WTC11 (cell line): ENCODE measurements around the gene WDR7. TPM values are rescaled to one million over a fixed set of nuclear protein-coding genes. Genes with fewer than 3 reads are reported as not detected.

Experiments
- ATAC-seq: fragments of 200-7000 bp; cut with Tn5 transposase; 2 replicates; pipeline ENCODE4 v1.10.0; 2021; ENCODE audit warnings: mild to moderate bottlenecking, moderate library complexity
- CTCF ChIA-PET: fragments of 300-600 bp; sonication (Branson Sonifier 250); formaldehyde crosslinking; loops from one replicate; lab custom pipeline; 2021; ENCODE audit warnings: antibody characterized with exemption; lab: Charles Lee
- POLR2A ChIA-PET: fragments of 350-600 bp; sonication (Branson Sonifier 250); formaldehyde crosslinking; loops from one replicate; lab custom pipeline; 2021; ENCODE audit warnings: antibody characterized with exemption; lab: Charles Lee
- DNase-seq: peaks from one replicate; pipeline ENCODE4 v3.0.0; 2021; ENCODE audit warnings: low spot score
- H3K27ac Mint-ChIP-seq: 2 replicates; pipeline ENCODE4 v1.8.0; 2021; ENCODE audit warnings: mixed read lengths
- H3K27me3 Mint-ChIP-seq: 2 replicates; pipeline ENCODE4 v1.8.0; 2021; ENCODE audit warnings: low read depth, mild to moderate bottlenecking, moderate library complexity, mixed read lengths
- H3K36me3 Mint-ChIP-seq: 2 replicates; pipeline ENCODE4 v1.8.0; 2021; ENCODE audit warnings: mixed read lengths
- H3K4me1 Mint-ChIP-seq: 2 replicates; pipeline ENCODE4 v1.8.0; 2022; ENCODE audit warnings: mixed read lengths
- H3K4me3 Mint-ChIP-seq: 2 replicates; pipeline ENCODE4 v1.8.0; 2021; ENCODE audit warnings: mild to moderate bottlenecking, moderate library complexity, mixed read lengths
- H3K9me3 Mint-ChIP-seq: 2 replicates; pipeline ENCODE4 v1.8.0; 2021; ENCODE audit warnings: mixed read lengths
- ATF6 ChIP-seq: sonication (generic); formaldehyde crosslinking; IDR thresholded peaks from 2 replicates; pipeline ENCODE4 v1.8.1; 2023; ENCODE audit warnings: mild to moderate bottlenecking, missing genetic modification reagents
- CREB1 ChIP-seq: sonication (generic); formaldehyde crosslinking; IDR thresholded peaks from 2 replicates; pipeline ENCODE4 v1.8.0; 2023; ENCODE audit warnings: mild to moderate bottlenecking, missing genetic modification reagents
- E2F1 ChIP-seq: sonication (generic); formaldehyde crosslinking; IDR thresholded peaks from 2 replicates; pipeline ENCODE4 v1.8.0; 2022; ENCODE audit warnings: mild to moderate bottlenecking, missing genetic modification reagents
- E2F5 ChIP-seq: sonication (generic); formaldehyde crosslinking; IDR thresholded peaks from 2 replicates; pipeline ENCODE4 v1.8.1; 2022; ENCODE audit warnings: mild to moderate bottlenecking, moderate library complexity, missing genetic modification reagents
- ETV6 ChIP-seq: sonication (generic); formaldehyde crosslinking; IDR thresholded peaks from 2 replicates; pipeline ENCODE4 v1.8.1; 2022; ENCODE audit warnings: mild to moderate bottlenecking, missing genetic modification reagents
- FOXP4 ChIP-seq: sonication (generic); formaldehyde crosslinking; IDR thresholded peaks from 2 replicates; pipeline ENCODE4 v1.8.0; 2022; ENCODE audit warnings: mild to moderate bottlenecking, missing genetic modification reagents
- GTF2I ChIP-seq: fragments of 250-450 bp; sonication (Bioruptor Pico); conservative IDR thresholded peaks from 2 replicates; pipeline ENCODE4 v1.4.0; 2021; ENCODE audit warnings: mild to moderate bottlenecking
- HMGA2 ChIP-seq: fragments of 250-450 bp; sonication (Bioruptor Pico); IDR thresholded peaks from 2 replicates; pipeline ENCODE4 v1.4.0; 2021; ENCODE audit warnings: mild to moderate bottlenecking, moderate library complexity
- HMGXB4 ChIP-seq: sonication (generic); formaldehyde crosslinking; IDR thresholded peaks from 2 replicates; pipeline ENCODE4 v1.8.1; 2023; ENCODE audit warnings: mild to moderate bottlenecking, moderate library complexity, missing genetic modification reagents
- KAT7 ChIP-seq: sonication (generic); formaldehyde crosslinking; IDR thresholded peaks from 2 replicates; pipeline ENCODE4 v1.8.1; 2023; ENCODE audit warnings: missing genetic modification reagents, mild to moderate bottlenecking, borderline replicate concordance
- MXD4 ChIP-seq: fragments of 250-450 bp; sonication (Bioruptor Pico); IDR thresholded peaks from 2 replicates; pipeline ENCODE4 v1.8.0; 2021; ENCODE audit warnings: mild to moderate bottlenecking, moderate library complexity, borderline replicate concordance
- NFATC4 ChIP-seq: fragments of 250-450 bp; sonication (Bioruptor Pico); IDR thresholded peaks from 2 replicates; pipeline ENCODE4 v1.9.0; 2021; ENCODE audit warnings: mild to moderate bottlenecking
- NFE2L1 ChIP-seq: sonication (generic); formaldehyde crosslinking; IDR thresholded peaks from 2 replicates; pipeline ENCODE4 v1.8.1; 2023; ENCODE audit warnings: missing genetic modification reagents
- PREB ChIP-seq: sonication (generic); formaldehyde crosslinking; IDR thresholded peaks from 2 replicates; pipeline ENCODE4 v1.8.1; 2022; ENCODE audit warnings: mild to moderate bottlenecking, missing genetic modification reagents, moderate library complexity, borderline replicate concordance
- STAT6 ChIP-seq: sonication (generic); formaldehyde crosslinking; conservative IDR thresholded peaks from 2 replicates; pipeline ENCODE4 v1.8.1; 2023; ENCODE audit warnings: mild to moderate bottlenecking, low read depth, missing genetic modification reagents, moderate library complexity
- TCF7 ChIP-seq: sonication (generic); formaldehyde crosslinking; IDR thresholded peaks from 2 replicates; pipeline ENCODE4 v1.8.0; 2022; ENCODE audit warnings: mild to moderate bottlenecking, low read depth, missing genetic modification reagents, moderate library complexity
- USF2 ChIP-seq: sonication (generic); formaldehyde crosslinking; IDR thresholded peaks from 2 replicates; pipeline ENCODE4 v1.8.1; 2023; ENCODE audit warnings: mild to moderate bottlenecking, missing genetic modification reagents, moderate library complexity
- ZSCAN18 ChIP-seq: fragments of 250-450 bp; sonication (Bioruptor Pico); IDR thresholded peaks from 2 replicates; pipeline ENCODE4 v2.1.2; 2022; ENCODE audit warnings: mild to moderate bottlenecking, moderate library complexity
- total RNA-seq: library from RNA; stranded (reverse); gene quantifications from 3 replicates; pipeline ENCODE4 v1.2.3, GENCODE V29; 2021

The WDR7 gene
- total RNA-seq, 1 experiment from 2014 or later: 12.2 TPM

GRCh38 chr18:56643381-56643780 is 7.8 kb upstream of the WDR7 start:
- DNase-seq (no peak), ATAC-seq (no peak)
- H3K9me3 Mint-ChIP-seq: peaks cover 9% of the 10 kb centered on the region
- CTCF ChIA-PET: no interaction called here
- peaks cover 7% of the 10 kb centered on the region for H3K4me1 Mint-ChIP-seq
- H3K27me3 Mint-ChIP-seq: peaks cover 4% of the 10 kb centered on the region
- TF ChIP-seq ZSCAN18 (CRISPR knock-in tag) (no peak), E2F1 (CRISPR knock-in tag) (no peak), NFE2L1 (CRISPR knock-in tag) (no peak), ETV6 (CRISPR knock-in tag) (no peak), CREB1 (CRISPR knock-in tag) (no peak), HMGXB4 (no peak), STAT6 (no peak), TCF7 (CRISPR knock-in tag) (no peak), GTF2I (no peak), KAT7 (CRISPR knock-in tag) (no peak), NFATC4 (CRISPR knock-in tag) (no peak), MXD4 (CRISPR knock-in tag) (no peak), ATF6 (CRISPR knock-in tag) (no peak), E2F5 (CRISPR knock-in tag) (no peak), PREB (CRISPR knock-in tag) (no peak), USF2 (CRISPR knock-in tag) (no peak), HMGA2 (no peak), FOXP4 (CRISPR knock-in tag) (no peak)
- POLR2A ChIA-PET: no interaction called here
- H3K27ac Mint-ChIP-seq: no peak overlapping the region
- H3K36me3 Mint-ChIP-seq: no peaks in the 10 kb centered on the region
- no peak overlapping the region for H3K4me3 Mint-ChIP-seq
